B cell (primary cell): ENCODE results near the gene CFAP47. TPM values are rescaled to one million over a fixed set of nuclear protein-coding genes. Genes with fewer than 3 reads are reported as not detected.
"Not testable (repeated sequence)": the region's sequence is repeated elsewhere in the genome, so short reads cannot be mapped to it uniquely, and the experiment has no call there.

Source experiments
- ATAC-seq: fragments of 200-7000 bp; cut with Tn5 transposase; one replicate; pipeline ENCODE4 v1.10.0; 2021; ENCODE audit warnings: low read depth, mild to moderate bottlenecking, moderate number of reproducible peaks, moderate library complexity
- CTCF ChIA-PET: fragments of 350-600 bp; sonication (Branson Sonifier 250); formaldehyde crosslinking; loops from one replicate; lab custom pipeline; 2021; ENCODE audit warnings: antibody characterized with exemption, inconsistent platforms; lab: Charles Lee
- POLR2A ChIA-PET: fragments of 350-600 bp; sonication (Branson Sonifier 250); formaldehyde crosslinking; loops from one replicate; lab custom pipeline; 2021; ENCODE audit warnings: antibody characterized with exemption; lab: Charles Lee
- DNase-seq: peaks from one replicate; pipeline ENCODE4 v3.0.0; 2013
- H2AFZ ChIP-seq: 2 replicates; pipeline ENCODE4 v1.6.1; 2012; ENCODE audit warnings: mild to moderate bottlenecking, low read depth, low read length; ENCODE audit not compliant: insufficient read depth, poor library complexity, severe bottlenecking
- H3K27ac ChIP-seq, 2 donors: 1 replicate in 1 of 2; 2 replicates in 1 of 2; pipeline ENCODE4 v1.5.1; 2012 to 2013; ENCODE audit warnings: low read length in 2 of 2, mild to moderate bottlenecking in 2 of 2, moderate library complexity in 1 of 2
- H3K27me3 ChIP-seq, 4 experiments: fragments of 200-600 bp in 1 of 4; sonication (generic) in 1 of 4; replicated peaks in 1 of 4; 1 replicate in 2 of 4; 2 replicates in 2 of 4; pipeline versions ENCODE4 v1.6.1 to v1.7.0; 2013 to 2016; ENCODE audit warnings: low read length in 3 of 4, mild to moderate bottlenecking in 2 of 4, mixed read lengths in 1 of 4, moderate library complexity in 1 of 4; ENCODE audit not compliant: insufficient read depth in 4 of 4, control insufficient read depth in 3 of 4; ENCODE audit errors: control extremely low read depth in 1 of 4
- H3K36me3 ChIP-seq, 2 experiments: replicated peaks in 1 of 2; 1 replicate in 1 of 2; 2 replicates in 1 of 2; pipeline versions ENCODE4 v1.6.1 to v1.7.1; 2013; ENCODE audit warnings: low read length in 1 of 2; ENCODE audit not compliant: insufficient read depth in 2 of 2, control insufficient read depth in 1 of 2; ENCODE audit errors: control extremely low read depth in 1 of 2, extremely low read depth in 1 of 2
- H3K4me1 ChIP-seq, 2 donors: fragments of 200-600 bp in 1 of 2; sonication (generic) in 1 of 2; 1 replicate in 1 of 2; 2 replicates in 1 of 2; pipeline versions ENCODE4 v1.5.1 to v1.6.1; 2013 to 2017; ENCODE audit warnings: low read length in 2 of 2; ENCODE audit not compliant: control insufficient read depth in 2 of 2, insufficient read depth in 2 of 2
- H3K4me2 ChIP-seq: replicated peaks from 2 replicates; pipeline ENCODE3; 2012; ENCODE audit warnings: mild to moderate bottlenecking, low read depth, low read length; ENCODE audit not compliant: poor library complexity, severe bottlenecking
- H3K4me3 ChIP-seq, 5 experiments: fragments of 200-600 bp in 1 of 5; sonication (generic) in 1 of 5; 1 replicate in 3 of 5; 2 replicates in 2 of 5; pipeline versions ENCODE4 v1.5.1 to v1.7.0; 2011 to 2016; ENCODE audit warnings: low read length in 4 of 5, mild to moderate bottlenecking in 4 of 5, low read depth in 2 of 5, control low read depth in 1 of 5, moderate library complexity in 1 of 5; ENCODE audit not compliant: insufficient read depth in 1 of 5; ENCODE audit errors: control extremely low read depth in 1 of 5, extremely low read depth in 1 of 5
- H3K79me2 ChIP-seq: fragments of 200-600 bp; sonication (generic); one replicate; pipeline ENCODE4 v1.6.0; 2016; ENCODE audit warnings: low read length; ENCODE audit not compliant: control insufficient read depth, insufficient read depth
- H3K9ac ChIP-seq: fragments of 200-600 bp; sonication (generic); 2 replicates; pipeline ENCODE4 v1.6.1; 2017; ENCODE audit warnings: mild to moderate bottlenecking, low read length, moderate library complexity
- H3K9me3 ChIP-seq, 3 donors: one replicate each; pipeline versions ENCODE4 v1.6.1 to v1.7.1; 2013; ENCODE audit warnings: low read length in 2 of 3; ENCODE audit not compliant: control insufficient read depth in 2 of 3, insufficient read depth in 1 of 3; ENCODE audit errors: control extremely low read depth in 1 of 3
- H4K20me1 ChIP-seq: 2 replicates; pipeline ENCODE4 v1.6.0; 2012; ENCODE audit warnings: mild to moderate bottlenecking, low read length; ENCODE audit not compliant: insufficient read depth, control insufficient read depth, poor library complexity, severe bottlenecking
- H3K27ac Mint-ChIP-seq: one replicate; pipeline ENCODE4 v1.8.0; 2021; ENCODE audit warnings: mixed read lengths
- H3K27me3 Mint-ChIP-seq: one replicate; pipeline ENCODE4 v1.8.0; 2021; ENCODE audit warnings: mixed read lengths
- H3K4me1 Mint-ChIP-seq: one replicate; pipeline ENCODE4 v1.8.0; 2021; ENCODE audit warnings: mixed read lengths
- H3K4me3 Mint-ChIP-seq: one replicate; pipeline ENCODE4 v1.8.0; 2021; ENCODE audit warnings: mixed read lengths
- H3K9me3 Mint-ChIP-seq: one replicate; pipeline ENCODE4 v1.8.0; 2022; ENCODE audit warnings: mixed read lengths; ENCODE audit not compliant: insufficient read depth
- CTCF ChIP-seq: fragments of 200-600 bp; IDR thresholded peaks from one replicate; pipeline ENCODE4 v1.8.0; 2022; ENCODE audit warnings: antibody characterized with exemption, mild to moderate bottlenecking
- EZH2 ChIP-seq: IDR thresholded peaks from 2 replicates; pipeline ENCODE4 v1.6.1; 2012; ENCODE audit warnings: borderline replicate concordance, low read depth, mild to moderate bottlenecking, moderate library complexity, low read length; ENCODE audit not compliant: insufficient read depth, poor library complexity, severe bottlenecking
- WGBS: methylation state at CpG from one replicate; pipeline ENCODE4 v1.1.5; 2013; ENCODE audit warnings: missing lambda C conversion rate; ENCODE audit not compliant: insufficient coverage; 5-methylcytosine and 5-hydroxymethylcytosine counted together
- intact Hi-C: fragments of 100-400 bp; cut with micrococcal nuclease; formaldehyde crosslinking; loops from one replicate; pipeline ENCODE4 v1.10.0; 2022
- polyA plus RNA-seq: library from polyadenylated mRNA; depleted of rRNA; stranded (reverse); fragments of >200 nt; gene quantifications from 2 replicates; pipeline ENCODE4 v1.2.3, GENCODE V29; 2012
- total RNA-seq, 2 donors: library from RNA; stranded (reverse); fragments of 120-200 nt in 1 of 2; gene quantifications; 1 replicate in 1 of 2; 2 replicates in 1 of 2; pipeline versions ENCODE4 v1.2.3 to v1.2.4, GENCODE V29; 2013 to 2022

The CFAP47 gene
- total and polyA plus RNA-seq, 2 donors (not counting 1 experiment from before 2014, with no cell fraction given): not detected

- no peaks in the 10 kb centered on the region for H3K27me3 Mint-ChIP-seq
- no peaks in the 10 kb centered on the region for H3K9me3 Mint-ChIP-seq
- no peaks in the 10 kb centered on the region for H3K27me3 ChIP-seq
- H3K27ac Mint-ChIP-seq: no peak overlapping the region
- no peaks in the 10 kb centered on the region for H3K79me2 ChIP-seq
- intact Hi-C loops: no loop called here
- no peak overlapping the region for H3K4me3 ChIP-seq
- H2AFZ ChIP-seq: no peak overlapping the region
- CTCF ChIA-PET: no interaction called here
- no peak overlapping the region for H3K27ac ChIP-seq
- TF ChIP-seq CTCF (no peak), EZH2 (no peak)
- WGBS: 47% methylated on average over 6 of the region's 9 CpGs
- no peak overlapping the region for H3K4me3 Mint-ChIP-seq
- POLR2A ChIA-PET: no interaction called here
- no peaks in the 10 kb centered on the region for H3K36me3 ChIP-seq
- no peak overlapping the region for H3K4me2 ChIP-seq
- no peaks in the 10 kb centered on the region for H3K4me1 Mint-ChIP-seq
- no peaks in the 10 kb centered on the region for H3K9me3 ChIP-seq
- DNase-seq (no peak), ATAC-seq (no peak)
- no peaks in the 10 kb centered on the region for H4K20me1 ChIP-seq
- H3K4me1 ChIP-seq: no peaks in the 10 kb centered on the region
- H3K9ac ChIP-seq: no peak overlapping the region
Measured at GRCh38 chrX:35890699-35891098, 28.8 kb upstream of the CFAP47 start.

- ATAC-seq, CTCF ChIA-PET, H4K20me1 ChIP-seq, H3K27ac Mint-ChIP-seq, H3K79me2 ChIP-seq, H3K9me3 ChIP-seq, H3K27ac ChIP-seq, H3K4me1 ChIP-seq, H3K27me3 ChIP-seq, H3K4me3 ChIP-seq, H3K9me3 Mint-ChIP-seq, H3K27me3 Mint-ChIP-seq, H3K9ac ChIP-seq, H3K36me3 ChIP-seq, H2AFZ ChIP-seq, POLR2A ChIA-PET, H3K4me1 Mint-ChIP-seq, DNase-seq, H3K4me3 Mint-ChIP-seq, intact Hi-C loops, H3K4me2 ChIP-seq: not testable (repeated sequence)
- WGBS: 97% methylated on average over 6 of the region's 6 CpGs
Measured at GRCh38 chrX:35986816-35987215, 67.3 kb downstream of the CFAP47 start.
